Astrocyte (in vitro differentiated cells and primary cell): ENCODE data around the gene KLK2. TPM values are rescaled to one million over a fixed set of nuclear protein-coding genes. Genes with fewer than 3 reads are reported as not detected.

ENCODE experiments used
- DNase-seq: peaks from one replicate; pipeline ENCODE4 v3.0.0-alpha.2; 2010; ENCODE audit warnings: low read depth
- FAIRE-seq: peaks from 2 replicates; lab custom pipeline; 2011; peaks lifted over from hg19 to GRCh38; lab: Jason Lieb, UNC
- H2AFZ ChIP-seq: 2 replicates; pipeline ENCODE4 v1.6.0; 2012; ENCODE audit warnings: low read depth, low read length, inconsistent platforms
- H3K27ac ChIP-seq: 2 replicates; pipeline ENCODE4 v1.5.1; 2011; ENCODE audit warnings: low read depth, low read length, inconsistent platforms
- H3K27me3 ChIP-seq: 2 replicates; pipeline ENCODE4 v1.6.0; 2011; ENCODE audit warnings: low read length, inconsistent platforms; ENCODE audit not compliant: insufficient read depth
- H3K36me3 ChIP-seq: 2 replicates; pipeline ENCODE4 v1.5.1; 2011; ENCODE audit warnings: low read length, inconsistent platforms; ENCODE audit not compliant: insufficient read depth
- H3K4me1 ChIP-seq: 2 replicates; pipeline ENCODE4 v1.5.1; 2011; ENCODE audit warnings: low read length, inconsistent platforms; ENCODE audit not compliant: insufficient read depth
- H3K4me2 ChIP-seq: 2 replicates; pipeline ENCODE4 v1.6.0; 2012; ENCODE audit warnings: low read length, inconsistent platforms
- H3K4me3 ChIP-seq: 2 replicates; pipeline ENCODE4 v1.5.1; 2011; ENCODE audit warnings: low read depth, mild to moderate bottlenecking, low read length, inconsistent platforms; ENCODE audit not compliant: insufficient read depth
- H3K79me2 ChIP-seq: 2 replicates; pipeline ENCODE4 v1.6.0; 2012; ENCODE audit warnings: mild to moderate bottlenecking, low read length, inconsistent platforms; ENCODE audit not compliant: insufficient read depth
- H3K9ac ChIP-seq: 2 replicates; pipeline ENCODE4 v1.6.0; 2012; ENCODE audit warnings: mild to moderate bottlenecking, low read length, inconsistent platforms
- H3K9me3 ChIP-seq: 2 replicates; pipeline ENCODE4 v1.5.1; 2012; ENCODE audit warnings: low read depth, mild to moderate bottlenecking, low read length, inconsistent platforms; ENCODE audit not compliant: insufficient read depth
- H4K20me1 ChIP-seq: 2 replicates; pipeline ENCODE4 v1.6.0; 2012; ENCODE audit warnings: low read length, inconsistent platforms; ENCODE audit not compliant: insufficient read depth
- H3K27ac Mint-ChIP-seq: one replicate; pipeline ENCODE4 v1.8.0; 2021; ENCODE audit warnings: mild to moderate bottlenecking, mixed read lengths; ENCODE audit not compliant: unreplicated experiment
- H3K27me3 Mint-ChIP-seq: one replicate; pipeline ENCODE4 v1.8.0; 2021; ENCODE audit warnings: low read depth, mixed read lengths; ENCODE audit not compliant: unreplicated experiment
- H3K36me3 Mint-ChIP-seq: one replicate; pipeline ENCODE4 v1.8.0; 2021; ENCODE audit warnings: low read depth, mixed read lengths; ENCODE audit not compliant: unreplicated experiment
- H3K4me1 Mint-ChIP-seq: one replicate; pipeline ENCODE4 v1.8.0; 2021; ENCODE audit warnings: low read depth, mixed read lengths; ENCODE audit not compliant: unreplicated experiment
- H3K4me3 Mint-ChIP-seq: one replicate; pipeline ENCODE4 v1.8.0; 2021; ENCODE audit warnings: mild to moderate bottlenecking, moderate library complexity, mixed read lengths; ENCODE audit not compliant: unreplicated experiment
- H3K9me3 Mint-ChIP-seq: one replicate; pipeline ENCODE4 v1.8.0; 2021; ENCODE audit warnings: mild to moderate bottlenecking, mixed read lengths; ENCODE audit not compliant: unreplicated experiment
- EZH2 ChIP-seq: IDR thresholded peaks from 2 replicates; pipeline ENCODE4 v1.6.1; 2012; ENCODE audit warnings: mild to moderate bottlenecking, low read length, inconsistent platforms; ENCODE audit not compliant: insufficient read depth
- total RNA-seq: library from RNA; stranded (reverse); gene quantifications from 2 replicates; pipeline ENCODE4 v1.2.1, GENCODE V29; 2021
- TF ChIP-seq, protein P1 (sequence below): IDR thresholded peaks from 2 replicates; pipeline ENCODE4 v1.5.1; 2011; ENCODE audit warnings: low read depth, mild to moderate bottlenecking, inconsistent platforms, low read length, moderate library complexity; ENCODE audit not compliant: insufficient read depth

The KLK2 gene
- total RNA-seq, 1 donor from 2014 or later, result not detected

DNA sequence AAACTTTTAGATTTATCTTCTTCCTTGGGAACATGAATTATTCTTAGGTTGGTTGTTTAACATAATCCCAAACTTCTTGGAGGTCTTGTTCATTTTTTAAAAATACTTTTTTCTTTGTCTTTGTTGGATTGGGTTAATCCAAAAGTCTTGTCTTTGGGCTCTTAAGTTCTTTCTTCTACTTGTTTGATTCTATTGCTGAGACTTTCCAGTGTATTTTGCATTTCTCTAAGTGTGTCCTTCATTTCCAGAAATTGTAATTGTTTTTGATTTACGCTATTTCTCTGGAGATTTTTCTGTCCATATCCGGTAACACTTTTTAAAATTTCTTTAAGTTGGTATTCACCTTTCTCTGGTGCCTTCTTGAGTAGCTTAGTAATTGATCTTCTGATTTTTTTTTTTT is 30.0 kb upstream of the KLK2 start:
- Histone ChIP-seq H3K36me3 (no peaks in the 10 kb centered on the region), H3K9ac (no peak overlapping the region), H3K9me3 (no peaks in the 10 kb centered on the region), H3K4me3 (no peak overlapping the region), H3K4me2 (no peak overlapping the region), H3K27ac (no peak overlapping the region), H3K27me3 (no peaks in the 10 kb centered on the region), H4K20me1 (no peaks in the 10 kb centered on the region), H3K4me1 (no peaks in the 10 kb centered on the region), H3K79me2 (no peaks in the 10 kb centered on the region), H2AFZ (no peak overlapping the region)
- no peak overlapping the region for H3K27ac Mint-ChIP-seq
- FAIRE-seq (no peak), DNase-seq (no peak)
- no peak overlapping the region for H3K4me3 Mint-ChIP-seq
- peaks cover 13% of the 10 kb centered on the region for H3K9me3 Mint-ChIP-seq
- peaks cover 40% of the 10 kb centered on the region for H3K27me3 Mint-ChIP-seq
- H3K4me1 Mint-ChIP-seq, result no peaks in the 10 kb centered on the region
- TF ChIP-seq EZH2, result no peak
- TF ChIP-seq, protein P1, sequence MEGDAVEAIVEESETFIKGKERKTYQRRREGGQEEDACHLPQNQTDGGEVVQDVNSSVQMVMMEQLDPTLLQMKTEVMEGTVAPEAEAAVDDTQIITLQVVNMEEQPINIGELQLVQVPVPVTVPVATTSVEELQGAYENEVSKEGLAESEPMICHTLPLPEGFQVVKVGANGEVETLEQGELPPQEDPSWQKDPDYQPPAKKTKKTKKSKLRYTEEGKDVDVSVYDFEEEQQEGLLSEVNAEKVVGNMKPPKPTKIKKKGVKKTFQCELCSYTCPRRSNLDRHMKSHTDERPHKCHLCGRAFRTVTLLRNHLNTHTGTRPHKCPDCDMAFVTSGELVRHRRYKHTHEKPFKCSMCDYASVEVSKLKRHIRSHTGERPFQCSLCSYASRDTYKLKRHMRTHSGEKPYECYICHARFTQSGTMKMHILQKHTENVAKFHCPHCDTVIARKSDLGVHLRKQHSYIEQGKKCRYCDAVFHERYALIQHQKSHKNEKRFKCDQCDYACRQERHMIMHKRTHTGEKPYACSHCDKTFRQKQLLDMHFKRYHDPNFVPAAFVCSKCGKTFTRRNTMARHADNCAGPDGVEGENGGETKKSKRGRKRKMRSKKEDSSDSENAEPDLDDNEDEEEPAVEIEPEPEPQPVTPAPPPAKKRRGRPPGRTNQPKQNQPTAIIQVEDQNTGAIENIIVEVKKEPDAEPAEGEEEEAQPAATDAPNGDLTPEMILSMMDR, result no peak
- H3K36me3 Mint-ChIP-seq, result no peaks in the 10 kb centered on the region

DNA sequence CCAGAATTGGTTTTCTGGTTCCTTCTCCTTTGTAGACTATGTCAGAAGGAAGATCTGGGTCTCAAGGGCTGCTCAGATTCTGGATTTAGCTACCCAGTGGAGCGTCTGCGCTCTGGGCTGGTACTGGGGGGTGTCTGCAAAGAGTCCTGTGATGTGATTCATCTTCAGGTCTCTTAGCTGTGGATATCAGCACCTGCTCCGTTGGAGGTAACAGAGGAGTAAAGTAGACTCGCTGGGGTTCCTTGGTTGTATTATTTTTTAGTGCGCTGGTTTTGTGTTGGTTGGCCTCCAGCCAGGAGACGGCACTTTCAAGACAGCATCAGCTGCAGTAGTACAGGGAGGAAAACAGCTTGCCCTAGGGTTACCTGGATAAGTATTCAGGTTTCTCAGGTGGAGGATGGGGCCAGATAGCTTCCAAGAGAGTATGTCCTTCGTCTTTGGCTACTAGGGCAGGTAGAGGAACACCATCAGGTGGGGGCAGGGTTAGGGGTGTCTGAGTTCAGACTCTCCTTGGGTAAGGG is 29.5 kb upstream of the KLK2 start:
- DNase-seq (no peak), FAIRE-seq (no peak)
- peaks cover 13% of the 10 kb centered on the region for H3K9me3 Mint-ChIP-seq
- H3K4me3 ChIP-seq, result no peak overlapping the region
- no peak overlapping the region for H3K27ac ChIP-seq
- no peaks in the 10 kb centered on the region for H3K4me1 ChIP-seq
- H3K27ac Mint-ChIP-seq, result no peak overlapping the region
- no peak overlapping the region for H3K9ac ChIP-seq
- H3K27me3 ChIP-seq, result no peaks in the 10 kb centered on the region
- no peaks in the 10 kb centered on the region for H3K4me1 Mint-ChIP-seq
- no peaks in the 10 kb centered on the region for H3K36me3 Mint-ChIP-seq
- peaks cover 38% of the 10 kb centered on the region for H3K27me3 Mint-ChIP-seq
- no peaks in the 10 kb centered on the region for H3K36me3 ChIP-seq
- H2AFZ ChIP-seq, result no peak overlapping the region
- no peak overlapping the region for H3K4me3 Mint-ChIP-seq
- H4K20me1 ChIP-seq, result no peaks in the 10 kb centered on the region
- TF ChIP-seq, protein P1, result no peak
- no peak for TF ChIP-seq EZH2
- H3K4me2 ChIP-seq, result no peak overlapping the region
- no peaks in the 10 kb centered on the region for H3K9me3 ChIP-seq
- no peaks in the 10 kb centered on the region for H3K79me2 ChIP-seq

DNA sequence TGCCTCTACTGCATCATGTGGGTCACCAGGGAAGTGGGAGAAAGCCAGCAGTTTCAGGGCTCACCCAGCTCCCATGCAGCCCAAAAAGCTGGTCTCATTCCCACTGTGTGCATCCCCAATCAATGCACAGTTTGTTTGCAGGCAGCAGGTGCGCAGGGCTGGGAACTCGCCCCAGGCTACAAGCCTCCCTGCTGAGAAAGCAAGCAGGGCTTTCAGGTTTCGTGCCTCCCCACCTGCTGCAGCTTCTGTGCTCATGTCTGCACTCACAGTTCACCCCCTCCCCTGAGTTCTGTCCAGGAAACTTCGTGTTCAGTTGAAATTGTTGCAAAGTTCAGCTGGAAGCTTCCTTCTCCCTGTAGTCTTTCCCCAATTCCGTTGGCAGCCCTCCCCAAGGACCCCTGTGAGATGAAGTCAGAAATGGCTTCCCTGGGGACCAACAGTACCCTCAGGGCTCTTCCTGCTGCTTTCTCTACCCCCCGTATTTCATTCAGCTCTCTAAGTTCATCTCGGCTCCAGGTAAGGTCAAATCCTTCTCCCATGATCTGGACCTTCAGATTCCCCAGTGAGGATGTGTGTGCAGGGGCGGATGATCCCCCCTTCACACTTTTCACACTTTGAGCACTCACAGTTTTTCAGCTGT is 28.8 kb upstream of the KLK2 start:
- Mint-ChIP-seq H3K4me3 (no peak overlapping the region), H3K4me1 (no peaks in the 10 kb centered on the region), H3K27ac (no peak overlapping the region), H3K27me3 (peaks cover 38% of the 10 kb centered on the region), H3K36me3 (no peaks in the 10 kb centered on the region), H3K9me3 (peaks cover 13% of the 10 kb centered on the region)
- Histone ChIP-seq H3K27me3 (no peaks in the 10 kb centered on the region), H4K20me1 (no peaks in the 10 kb centered on the region), H3K79me2 (no peaks in the 10 kb centered on the region), H3K9me3 (no peaks in the 10 kb centered on the region), H3K4me3 (no peak overlapping the region), H3K4me2 (no peak overlapping the region), H3K9ac (no peak overlapping the region), H3K27ac (no peak overlapping the region), H3K4me1 (no peaks in the 10 kb centered on the region), H2AFZ (no peak overlapping the region), H3K36me3 (no peaks in the 10 kb centered on the region)
- DNase-seq, result no peak
- FAIRE-seq, result no peak
- TF ChIP-seq, protein P1, result no peak
- no peak for TF ChIP-seq EZH2
